GM12801 (cell line): ENCODE results near the gene NAB2.

Source experiments
- CTCF ChIP-seq: IDR thresholded peaks from one replicate; pipeline ENCODE4 v1.5.1; 2011; ENCODE audit warnings: control low read depth; ENCODE audit not compliant: insufficient read length; ENCODE audit errors: extremely low read depth

NAB2 gene

DNA sequence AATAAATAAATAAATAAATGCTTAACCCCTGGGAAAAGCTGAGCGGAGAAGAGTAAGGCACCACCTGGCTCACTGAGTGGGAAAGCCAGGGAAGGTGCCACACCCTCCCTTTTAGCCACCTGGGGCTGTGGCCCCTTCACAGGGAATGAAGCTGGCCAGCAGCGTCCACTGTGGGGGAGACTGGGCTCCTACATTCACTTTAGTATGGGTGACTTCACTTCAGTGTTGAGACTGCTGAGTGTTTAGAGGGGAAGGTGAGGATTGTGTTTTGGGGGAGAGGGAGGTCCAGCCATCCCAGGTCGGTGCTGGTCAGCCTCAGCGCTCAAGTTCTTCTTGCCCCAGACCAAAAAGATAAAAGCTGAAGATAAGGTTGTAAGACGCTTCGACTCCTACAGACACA, 1.6 kb downstream of the NAB2 start:
- TF ChIP-seq CTCF: no peak

- no peak for TF ChIP-seq CTCF
These were observed 2.2 kb downstream of the NAB2 start for GRCh38 chr12:57090924-57091637.

- TF ChIP-seq CTCF: no peak
These were observed 3.0 kb downstream of the NAB2 start for GRCh38 chr12:57091638-57092528.

- no peak for TF ChIP-seq CTCF
These were observed 3.6 kb downstream of the NAB2 start for GRCh38 chr12:57092529-57092862.

DNA sequence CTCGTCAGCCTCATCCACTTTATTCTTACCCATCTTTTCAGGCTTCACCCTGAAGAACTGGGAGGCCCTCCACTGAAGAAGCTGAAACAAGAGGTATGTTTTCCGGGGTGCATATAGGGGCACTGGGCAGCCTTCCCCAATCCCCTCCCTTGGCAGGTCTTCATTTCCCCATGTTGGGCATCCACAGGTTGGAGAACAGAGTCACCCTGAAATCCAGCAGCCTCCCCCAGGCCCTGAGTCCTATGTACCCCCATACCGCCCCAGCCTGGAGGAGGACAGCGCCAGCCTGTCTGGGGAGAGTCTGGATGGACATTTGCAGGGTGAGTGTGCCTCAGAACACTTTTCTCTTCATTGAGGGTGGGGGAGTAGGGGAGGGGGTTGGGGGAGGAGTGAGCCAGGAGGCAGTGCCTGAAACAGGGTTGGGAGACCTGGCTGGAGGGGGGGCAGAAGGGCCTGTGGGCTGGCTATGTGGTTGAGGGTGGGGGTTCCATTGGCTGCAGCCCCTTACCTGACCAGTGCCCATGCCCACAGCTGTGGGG, 4.0 kb downstream of the NAB2 start:
- TF ChIP-seq CTCF: no peak

- no peak for TF ChIP-seq CTCF
These were observed 4.7 kb downstream of the NAB2 start for GRCh38 chr12:57093415-57094207.
